ENCODE data around the gene HNRNPU. TPM values are rescaled to one million over a fixed set of nuclear protein-coding genes. Genes with fewer than 3 reads are reported as not detected.

The HNRNPU gene
- 292 and 299 TPM in 2 replicates for total RNA-seq
- long read RNA-seq, full-length matches to known transcripts: 23 of 89 reads
- long read RNA-seq, partial matches to known transcripts: 58 of 89 reads
- long read RNA-seq, other reads (novel, unspliced or antisense): 8 of 89 reads

- Mint-ChIP-seq H3K9me3 (ENCODE audit: unreplicated experiment) (no peaks in the 10 kb centered on the region), H3K36me3 (ENCODE audit: unreplicated experiment) (peaks cover 16% of the 10 kb centered on the region), H3K4me1 (ENCODE audit: unreplicated experiment) (peaks cover 48% of the 10 kb centered on the region), H3K27ac (ENCODE audit: unreplicated experiment) (peak within 1 kb of the TSS; percentile 98), H3K4me3 (ENCODE audit: unreplicated experiment) (peak within 1 kb of the TSS; percentile 90), H3K27me3 (ENCODE audit: unreplicated experiment) (no peaks in the 10 kb centered on the region)
- TF ChIP-seq CTCF (IDR thresholded peaks at IDR 0.05): peak; percentile 43
- DNase-seq (ENCODE audit: extremely low spot score, unreplicated experiment): peak; percentile 99
These were observed at the start of gene HNRNPU for GRCh38 chr1:244864253-244865027. HNRNPU (minus strand) TSS chr1:244864543; CDS start chr1:244864307, 236 bp downstream.

GRCh38 chr1:244913806-244914205, 49.5 kb upstream of the HNRNPU start:
- no peaks in the 10 kb centered on the region for H3K36me3 Mint-ChIP-seq (ENCODE audit: unreplicated experiment)
- no peak for DNase-seq (ENCODE audit: extremely low spot score, unreplicated experiment)
- H3K9me3 Mint-ChIP-seq (ENCODE audit: unreplicated experiment): no peaks in the 10 kb centered on the region
- peaks cover 2% of the 10 kb centered on the region for H3K4me1 Mint-ChIP-seq (ENCODE audit: unreplicated experiment)
- no peak overlapping the region for H3K4me3 Mint-ChIP-seq (ENCODE audit: unreplicated experiment)
- no peak overlapping the region for H3K27ac Mint-ChIP-seq (ENCODE audit: unreplicated experiment)
- no peak for TF ChIP-seq CTCF (IDR thresholded peaks at IDR 0.05)
- no peaks in the 10 kb centered on the region for H3K27me3 Mint-ChIP-seq (ENCODE audit: unreplicated experiment)

- Mint-ChIP-seq H3K27me3 (ENCODE audit: unreplicated experiment) (no peaks in the 10 kb centered on the region), H3K27ac (ENCODE audit: unreplicated experiment) (no peak overlapping the region), H3K36me3 (ENCODE audit: unreplicated experiment) (no peaks in the 10 kb centered on the region), H3K4me1 (ENCODE audit: unreplicated experiment) (peaks cover 21% of the 10 kb centered on the region), H3K9me3 (ENCODE audit: unreplicated experiment) (no peaks in the 10 kb centered on the region), H3K4me3 (ENCODE audit: unreplicated experiment) (no peak overlapping the region)
- TF ChIP-seq CTCF (IDR thresholded peaks at IDR 0.05): no peak
- DNase-seq (ENCODE audit: extremely low spot score, unreplicated experiment): no peak
These were observed 39.8 kb upstream of the HNRNPU start for GRCh38 chr1:244904119-244904518.

- Mint-ChIP-seq H3K27me3 (ENCODE audit: unreplicated experiment) (no peaks in the 10 kb centered on the region), H3K4me3 (ENCODE audit: unreplicated experiment) (no peak overlapping the region), H3K27ac (ENCODE audit: unreplicated experiment) (peak overlapping the region; percentile 56), H3K9me3 (ENCODE audit: unreplicated experiment) (no peaks in the 10 kb centered on the region), H3K36me3 (ENCODE audit: unreplicated experiment) (no peaks in the 10 kb centered on the region), H3K4me1 (ENCODE audit: unreplicated experiment) (peaks cover 31% of the 10 kb centered on the region)
- no peak for TF ChIP-seq CTCF (IDR thresholded peaks at IDR 0.05)
- no peak for DNase-seq (ENCODE audit: extremely low spot score, unreplicated experiment)
These were observed 37.2 kb upstream of the HNRNPU start for GRCh38 chr1:244901400-244902015.

Measured in osteocyte (in vitro differentiated cells).